ENCODE data around the gene MDP1. TPM values are rescaled to one million over a fixed set of nuclear protein-coding genes. Genes with fewer than 3 reads are reported as not detected.
"Not testable (repeated sequence)": the region's sequence is repeated elsewhere in the genome, so short reads cannot be mapped to it uniquely, and the experiment has no call there.

MDP1 gene
- polyA plus RNA-seq, 1 of the 3 experiments (the other 2 are of a cell fraction), result 36.7 TPM

DNA sequence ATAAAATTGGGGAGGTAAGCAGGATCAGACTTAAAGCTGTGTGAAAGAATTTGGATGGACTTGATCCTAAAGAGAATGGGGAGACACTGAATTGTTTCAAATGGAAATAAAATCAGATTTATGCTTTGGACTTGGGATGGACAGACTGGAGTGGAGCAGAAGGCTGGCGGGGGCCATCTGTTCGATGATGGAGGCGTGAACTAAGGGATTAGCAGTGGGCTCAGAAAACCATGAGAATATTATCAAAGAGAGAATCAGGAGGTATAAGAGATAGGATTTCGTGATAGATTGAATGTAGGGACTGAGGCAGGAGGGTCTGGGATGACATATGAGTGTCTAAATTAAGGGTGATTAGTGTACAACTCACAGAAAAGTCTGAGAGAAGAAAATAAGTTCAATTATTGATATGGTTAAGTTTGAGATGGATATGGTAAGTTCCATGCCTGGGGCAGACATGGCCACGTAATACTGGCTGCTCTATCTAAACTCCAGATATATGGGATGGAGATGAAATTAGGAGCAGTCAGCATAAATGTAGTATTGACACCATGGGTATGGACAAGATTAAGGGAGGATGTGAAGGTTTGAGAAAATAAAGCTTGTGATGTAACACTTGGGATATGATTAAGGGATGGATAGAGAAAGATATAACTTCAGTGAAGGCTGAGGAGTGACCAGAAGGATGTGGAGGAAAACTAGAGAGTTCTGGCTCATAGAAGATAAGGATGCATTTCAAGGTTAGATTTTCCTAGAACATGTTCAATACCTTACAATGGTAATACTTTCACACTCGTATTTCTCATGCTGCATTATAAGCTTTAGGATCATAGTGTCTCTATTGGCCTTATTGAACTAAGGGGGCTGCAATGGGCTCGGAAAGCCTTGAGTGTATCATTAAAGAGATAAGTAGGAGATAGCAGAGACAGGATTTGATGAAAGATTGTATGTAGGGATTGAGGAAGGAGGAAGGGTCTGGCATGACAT, 11.4 kb downstream of the MDP1 start:
- Histone ChIP-seq H4K20me1 (ENCODE audit: insufficient read depth) (no peaks in the 10 kb centered on the region), H3K9me2 (no peaks in the 10 kb centered on the region), H3K36me3 (replicated peaks in 1 of 2; ENCODE audit: control insufficient read depth in 1 of 2, insufficient read depth in 2 of 2, low read length in 1 of 2) (peaks cover 35 to 57% of the 10 kb centered on the region in 2 experiments), H3K9ac (no peak overlapping the region), H3K79me2 (ENCODE audit: insufficient read depth) (peaks cover 17% of the 10 kb centered on the region; the same call in 1 of the 2 replicates), H3F3A (replicated peaks; ENCODE audit: insufficient read depth) (no peaks in the 10 kb centered on the region), H2AFZ (ENCODE audit: low read depth) (no peak overlapping the region), H3K4me3 (ENCODE audit: low read depth in 2 of 2, low read length in 1 of 2) (no peak overlapping the region), H3K27ac (ENCODE audit: low read depth in 2 of 2, low read length in 1 of 2) (no peak overlapping the region), H3K27me3 (ENCODE audit: insufficient read depth) (no peaks in the 10 kb centered on the region), H3K4me2 (no peak overlapping the region), H3K4me1 (ENCODE audit: control insufficient read depth in 1 of 2, insufficient read depth in 2 of 2, low read depth in 1 of 2, low read length in 1 of 2) (no peaks in the 10 kb centered on the region), H3K9me3 (no peaks in the 10 kb centered on the region)
- ChIA-PET POLR2A (interaction anchor here (1.6 kb wide), 1 partner anchor 9 kb away, joined by 5 read pairs; the partner anchor contains the start of gene TM9SF1), CTCF (interaction anchor here (1.8 kb wide), 1 partner anchor 43 kb away, joined by 4 read pairs; the partner anchor contains the start of gene IRF9)
- DNase-seq, result no peak
- 96% methylated on average over 7 of the region's 7 CpGs for WGBS (ENCODE audit: low lambda C conversion rate)
- TF ChIP-seq SIN3A (IDR thresholded peaks at IDR 0.05; ENCODE audit: borderline replicate concordance, low read depth, low read length), result no peak

DNA sequence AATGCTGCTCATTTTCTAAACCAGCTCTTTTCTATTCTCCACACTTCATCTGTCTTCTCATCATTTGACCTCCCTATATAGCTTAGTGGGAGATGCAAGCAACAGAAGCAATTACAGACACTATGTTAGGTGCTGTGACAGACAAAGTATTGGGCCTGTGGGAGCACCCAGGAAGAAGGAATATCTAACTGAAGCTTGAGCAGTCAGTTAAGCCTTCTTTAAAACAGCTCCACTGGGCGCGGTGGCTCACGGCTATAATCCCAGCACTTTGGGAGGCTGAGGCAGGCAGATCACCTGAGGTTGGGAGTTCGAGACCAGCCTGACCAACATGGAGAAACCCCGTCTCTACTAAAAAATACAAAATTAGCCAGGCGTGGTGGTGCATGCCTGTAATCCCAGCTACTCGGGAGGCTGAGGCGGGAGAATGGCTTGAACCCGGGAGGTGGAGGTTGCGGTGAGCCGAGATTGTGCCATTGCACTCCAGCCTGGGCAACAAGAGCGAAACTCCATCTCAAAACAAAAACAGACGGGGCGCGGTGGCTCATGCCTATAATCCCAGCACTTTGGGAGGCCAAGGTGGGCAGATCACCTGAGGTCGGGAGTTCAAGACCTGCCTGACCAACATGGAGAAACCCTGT, 12.5 kb downstream of the MDP1 start:
- not testable (repeated sequence) for H3F3A ChIP-seq (replicated peaks; ENCODE audit: insufficient read depth); H3K4me2 ChIP-seq; H3K9ac ChIP-seq; H3K27me3 ChIP-seq (ENCODE audit: insufficient read depth); H3K4me3 ChIP-seq (ENCODE audit: low read depth in 2 of 2, low read length in 1 of 2); H2AFZ ChIP-seq (ENCODE audit: low read depth); H4K20me1 ChIP-seq (ENCODE audit: insufficient read depth); DNase-seq; H3K9me3 ChIP-seq; H3K27ac ChIP-seq (ENCODE audit: low read depth in 2 of 2, low read length in 1 of 2); H3K4me1 ChIP-seq (ENCODE audit: control insufficient read depth in 1 of 2, insufficient read depth in 2 of 2, low read depth in 1 of 2, low read length in 1 of 2); H3K9me2 ChIP-seq
- POLR2A ChIA-PET, result interaction anchor here (0.9 kb wide), 1 partner anchor 10 kb away, joined by 3 read pairs; the partner anchor contains the start of gene CHMP4A
- Histone ChIP-seq H3K36me3 (replicated peaks in 1 of 2; ENCODE audit: control insufficient read depth in 1 of 2, insufficient read depth in 2 of 2, low read length in 1 of 2) (peaks cover 27 to 56% of the 10 kb centered on the region in 2 experiments), H3K79me2 (ENCODE audit: insufficient read depth) (peaks cover 27% of the 10 kb centered on the region)
- CTCF ChIA-PET, result interaction anchor here (0.7 to 1.8 kb wide), 4 partner anchors 12 to 130 kb away, joined by 3 to 4 read pairs (median 3); partner anchors contain the start of genes CIDEB, IRF9 and MDP1
- 97% methylated on average over 16 of the region's 16 CpGs for WGBS (ENCODE audit: low lambda C conversion rate)

DNA sequence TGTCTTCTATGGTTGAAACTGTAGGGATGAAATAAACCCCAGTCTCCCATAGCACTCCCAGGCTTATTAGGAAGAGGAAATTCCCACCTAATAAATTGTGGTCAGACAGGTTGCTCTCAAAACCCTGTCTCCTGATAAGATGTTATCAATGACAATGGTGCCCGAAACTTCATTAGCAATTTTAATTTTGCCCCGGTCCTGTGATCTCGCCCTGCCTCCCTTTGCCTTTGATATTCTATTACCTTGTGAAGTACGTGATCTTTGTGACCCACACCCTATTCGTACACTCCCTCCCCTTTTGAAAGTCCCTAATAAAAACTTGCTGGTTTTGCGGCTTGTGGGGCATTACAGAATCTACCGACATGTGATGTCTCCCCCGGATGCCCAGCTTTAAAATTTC, 13.3 kb downstream of the MDP1 start:
- not testable (repeated sequence) for H3K9ac ChIP-seq; H3F3A ChIP-seq (replicated peaks; ENCODE audit: insufficient read depth); DNase-seq; H4K20me1 ChIP-seq (ENCODE audit: insufficient read depth); H3K4me2 ChIP-seq; H3K4me1 ChIP-seq (ENCODE audit: control insufficient read depth in 1 of 2, insufficient read depth in 2 of 2, low read depth in 1 of 2, low read length in 1 of 2); H2AFZ ChIP-seq (ENCODE audit: low read depth); H3K27ac ChIP-seq (ENCODE audit: low read depth in 2 of 2, low read length in 1 of 2); H3K9me3 ChIP-seq; H3K4me3 ChIP-seq (ENCODE audit: low read depth in 2 of 2, low read length in 1 of 2); H3K27me3 ChIP-seq (ENCODE audit: insufficient read depth); H3K9me2 ChIP-seq
- Histone ChIP-seq H3K36me3 (replicated peaks in 1 of 2; ENCODE audit: control insufficient read depth in 1 of 2, insufficient read depth in 2 of 2, low read length in 1 of 2) (peaks cover 23 to 49% of the 10 kb centered on the region in 2 experiments), H3K79me2 (ENCODE audit: insufficient read depth) (peaks cover 33% of the 10 kb centered on the region)
- ChIA-PET POLR2A (interaction anchor here (0.9 kb wide), 1 partner anchor 11 kb away, joined by 3 read pairs; the partner anchor contains the start of gene CHMP4A), CTCF (interaction anchor here (0.9 to 1.1 kb wide), 2 partner anchors 106 to 131 kb away, joined by 3 read pairs; partner anchors contain the start of gene CIDEB)
- WGBS (ENCODE audit: low lambda C conversion rate), result 85% methylated on average over 8 of the region's 8 CpGs

All from SK-N-SH (cell line).